Activated CD4-positive, CD25-positive, alpha-beta regulatory T cell (primary cell): ENCODE results near the gene ITGAL.
"Not testable (repeated sequence)": the region's sequence is repeated elsewhere in the genome, so short reads cannot be mapped to it uniquely, and the experiment has no call there.

Source experiments
- DNase-seq, 4 experiments: peaks; one replicate each; lab custom pipeline; 2025; lab: John Stamatoyannopoulos, UW

Gene ITGAL

DNA sequence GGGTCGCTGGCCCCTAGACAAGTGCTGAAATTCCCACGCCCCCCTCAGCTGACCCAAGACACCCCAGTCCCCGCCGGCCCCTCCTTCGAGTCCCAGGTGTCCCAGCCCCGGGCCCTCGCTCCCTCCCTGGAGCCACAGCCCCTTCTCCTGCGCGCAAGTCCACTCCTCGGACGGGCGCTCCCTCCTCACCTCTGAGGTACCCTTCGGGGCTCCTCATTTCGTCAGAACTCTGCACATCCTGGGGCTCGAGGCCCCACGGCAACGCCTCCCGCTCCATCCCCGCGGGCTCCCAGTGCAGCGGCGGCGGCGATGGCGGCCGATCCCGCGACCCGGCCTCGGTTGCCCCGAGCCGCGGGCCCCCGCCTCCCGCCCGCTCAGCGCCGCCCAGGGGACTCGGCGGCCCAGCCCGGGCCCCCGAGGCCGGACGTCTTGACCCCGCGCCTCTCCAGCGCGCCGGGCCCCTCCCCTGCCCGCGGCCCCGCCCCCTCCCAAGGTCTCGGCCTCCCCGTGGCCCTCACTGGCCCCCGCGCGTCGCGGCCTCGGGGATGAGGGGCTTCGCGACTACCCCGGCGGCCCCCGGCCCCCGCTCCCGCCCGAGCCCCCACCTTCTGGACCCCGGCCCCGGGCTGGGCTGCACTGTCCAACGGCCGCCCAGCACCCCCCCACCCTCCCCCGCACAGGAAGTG is 53.7 kb downstream of the ITGAL start, which contains the start of gene ZNF768:
TSS of gene ZNF768 (minus strand) at position 430 of the 686 bp plus-strand sequence. CDS start at position 277, 153 bp downstream.
- DNase-seq: peak in 1 of 4 experiments; percentile 37

DNA sequence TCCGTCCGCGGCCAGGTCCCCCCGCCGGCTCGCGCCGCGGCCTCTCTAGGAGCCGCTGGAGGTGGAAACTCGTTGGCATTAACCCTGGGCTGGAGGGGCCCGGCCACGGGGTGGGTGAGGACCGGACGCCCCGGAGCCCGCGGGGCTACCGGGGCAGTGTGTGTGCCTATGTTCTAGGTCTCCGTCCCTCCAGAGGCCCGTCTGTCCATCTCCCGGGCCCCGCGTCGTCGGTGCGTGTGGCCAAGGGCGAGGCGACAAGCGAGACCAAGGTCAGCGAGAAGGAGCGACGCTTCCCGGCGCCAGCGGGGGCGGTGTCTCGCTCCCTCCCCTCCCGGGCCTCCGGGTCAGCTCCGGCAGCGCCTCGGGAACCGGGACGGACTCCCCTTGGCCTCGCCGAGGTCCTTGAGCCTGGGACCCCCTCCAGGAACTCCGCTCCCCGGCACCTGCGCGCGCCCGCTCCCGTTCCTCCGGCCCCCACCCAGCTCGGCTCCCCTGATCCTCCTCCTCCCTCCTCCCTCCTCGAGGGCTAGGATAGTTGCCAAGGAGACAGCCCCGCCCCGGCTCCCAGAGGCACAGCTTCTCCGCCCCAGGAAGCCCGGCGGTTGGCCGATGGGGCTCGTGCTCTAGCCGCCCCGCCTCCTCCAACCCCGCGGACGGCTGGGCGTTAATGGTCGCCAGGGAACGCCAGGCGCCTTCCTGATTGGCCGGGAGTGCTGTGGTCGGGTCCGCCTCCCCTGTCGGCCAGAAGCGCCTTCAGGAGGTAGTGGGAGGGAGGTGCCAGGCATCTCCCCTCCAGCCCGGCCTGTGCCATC is 54.5 kb downstream of the ITGAL start:
- DNase-seq: peak; percentile 76 to 84 (median 80)

DNA sequence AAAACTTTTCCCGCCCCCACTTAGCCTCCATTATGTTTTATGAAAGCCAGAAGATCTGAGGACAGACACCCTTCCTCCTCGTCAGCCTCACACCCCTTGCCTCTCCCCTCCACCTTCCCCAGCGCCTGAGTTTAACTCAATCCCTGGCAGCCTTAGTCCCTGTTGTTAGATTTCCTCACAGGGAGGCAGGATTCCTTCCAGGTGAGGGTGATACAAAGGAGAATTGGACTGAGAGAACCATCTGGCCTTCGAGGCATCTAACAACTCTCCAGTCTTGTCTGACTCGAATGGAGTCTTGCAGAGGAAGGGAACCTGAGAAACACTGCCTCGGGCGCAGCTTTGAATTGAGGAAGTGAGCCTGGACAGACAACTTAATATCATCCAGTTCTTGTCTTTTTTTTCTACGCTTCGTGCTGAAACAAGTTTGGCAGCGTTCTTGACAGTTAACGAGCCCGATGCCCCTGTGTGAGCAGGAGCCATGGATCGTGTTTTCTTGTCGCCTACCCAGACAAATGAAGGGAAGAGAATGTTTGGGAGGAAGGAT is 55.2 kb downstream of the ITGAL start:
- no peak for DNase-seq

DNA sequence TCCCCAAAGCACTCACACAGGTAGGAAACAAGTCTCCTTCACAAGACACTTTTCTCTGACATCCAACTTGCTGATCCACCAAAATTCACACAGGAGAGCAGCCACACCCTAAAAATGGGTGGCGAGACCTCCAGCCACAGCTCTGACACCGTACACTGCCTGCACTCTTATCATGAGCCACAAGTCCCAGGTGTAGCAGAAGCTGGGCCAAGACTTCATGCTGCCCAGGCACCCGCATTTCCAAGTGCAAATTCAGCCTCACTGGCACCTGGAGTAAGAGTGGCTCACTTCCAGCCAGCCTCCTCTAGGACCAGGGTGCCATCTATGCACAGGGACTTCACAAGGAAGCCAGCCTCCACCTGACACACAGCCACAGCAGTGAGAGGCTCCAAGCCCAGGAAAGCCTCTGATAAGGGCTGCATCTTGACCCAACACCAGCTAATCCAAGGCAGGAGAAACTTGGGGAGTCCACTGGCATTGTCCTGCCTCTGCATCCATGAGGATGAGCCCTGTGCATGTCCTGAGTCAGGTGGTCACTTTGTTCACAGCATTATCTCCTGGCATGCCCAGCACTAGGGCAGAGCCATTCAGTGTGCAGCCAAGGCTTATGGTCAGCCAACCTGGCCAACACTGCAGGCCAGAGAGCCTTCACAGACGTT is 56.4 kb downstream of the ITGAL start:
- DNase-seq: no peak

DNA sequence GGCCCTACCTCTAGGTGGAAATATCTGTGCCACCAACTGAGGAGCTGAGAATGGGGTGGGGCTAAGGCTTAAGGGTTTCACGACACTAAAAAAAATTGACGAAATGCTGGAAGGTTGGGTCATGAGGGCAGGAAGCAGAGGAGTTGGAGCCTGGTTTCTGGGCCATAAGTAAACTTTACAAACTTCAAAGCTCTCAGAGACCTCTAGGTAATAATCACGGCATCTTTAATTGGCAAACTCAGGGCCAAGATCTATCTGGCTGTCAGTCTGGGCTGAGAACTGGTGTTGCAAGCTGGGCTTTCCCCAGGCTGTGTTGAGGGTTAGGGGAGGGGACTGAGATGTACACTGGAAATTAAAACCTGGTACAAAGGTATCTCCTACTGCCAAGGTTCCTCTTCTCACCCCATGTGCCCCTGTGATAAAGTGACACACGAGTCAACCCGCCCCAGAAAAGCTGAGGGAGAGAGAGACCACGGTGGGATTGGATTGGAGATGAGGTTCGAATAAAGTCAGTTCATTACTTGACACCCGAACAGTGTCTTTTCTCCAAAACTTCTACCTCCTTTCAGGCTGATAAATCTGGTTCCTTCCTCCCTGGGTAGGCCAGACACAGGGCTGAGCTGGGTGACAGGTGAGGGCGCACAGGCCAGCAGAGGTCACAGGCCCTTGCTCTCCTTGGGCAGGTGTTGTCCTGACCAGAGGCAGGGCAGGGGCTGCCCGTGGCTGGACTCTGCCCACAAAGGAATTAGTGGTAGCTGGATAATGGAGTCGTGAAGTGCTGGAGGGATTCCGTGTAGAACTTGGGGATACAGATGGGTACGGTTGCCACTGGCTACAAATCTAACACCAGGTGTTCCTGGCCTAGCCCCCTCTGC is 57.9 kb downstream of the ITGAL start:
- no peak for DNase-seq

DNA sequence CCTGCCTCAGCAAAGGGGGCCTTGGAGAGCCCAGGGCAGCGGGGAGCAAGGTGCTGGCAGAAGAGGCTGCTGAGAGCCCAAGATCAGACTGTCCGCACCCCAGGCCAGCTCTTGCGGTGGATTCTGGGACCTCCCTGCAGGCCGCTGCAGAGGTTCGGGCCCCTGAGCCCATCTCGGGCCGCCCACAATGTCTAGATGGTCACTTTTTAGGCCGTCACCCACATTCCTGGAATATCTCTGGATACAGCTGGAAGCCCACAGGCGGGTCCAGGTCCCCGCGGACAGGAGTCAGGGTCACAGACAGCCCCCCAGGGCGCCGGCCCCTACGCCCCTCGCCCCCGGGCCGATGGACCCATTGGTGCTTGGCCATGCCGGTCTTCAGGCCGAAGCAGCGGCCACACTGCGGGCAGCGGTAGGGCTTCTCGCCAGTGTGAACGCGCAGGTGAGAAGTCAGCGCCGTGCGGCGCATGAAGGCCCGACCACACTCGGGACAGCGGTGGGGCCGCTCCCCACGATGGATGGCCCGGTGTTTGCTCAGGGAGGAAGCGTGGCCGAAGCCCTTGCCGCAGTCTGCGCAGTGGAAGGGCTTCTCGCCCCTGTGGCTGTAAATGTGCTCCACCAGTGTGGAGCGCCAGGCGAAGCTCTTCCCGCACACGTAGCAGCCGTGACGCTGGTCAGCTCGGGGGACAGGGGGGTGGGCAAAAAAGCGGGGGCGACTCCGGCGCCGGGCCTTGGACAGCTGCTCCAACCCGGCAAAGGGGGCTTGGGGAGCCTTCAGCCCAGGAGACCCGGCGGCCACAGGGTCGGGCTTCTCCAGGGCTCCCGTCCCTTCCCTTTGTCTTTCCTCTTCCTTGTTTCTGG is 60.0 kb downstream of the ITGAL start:
- no peak for DNase-seq

DNA sequence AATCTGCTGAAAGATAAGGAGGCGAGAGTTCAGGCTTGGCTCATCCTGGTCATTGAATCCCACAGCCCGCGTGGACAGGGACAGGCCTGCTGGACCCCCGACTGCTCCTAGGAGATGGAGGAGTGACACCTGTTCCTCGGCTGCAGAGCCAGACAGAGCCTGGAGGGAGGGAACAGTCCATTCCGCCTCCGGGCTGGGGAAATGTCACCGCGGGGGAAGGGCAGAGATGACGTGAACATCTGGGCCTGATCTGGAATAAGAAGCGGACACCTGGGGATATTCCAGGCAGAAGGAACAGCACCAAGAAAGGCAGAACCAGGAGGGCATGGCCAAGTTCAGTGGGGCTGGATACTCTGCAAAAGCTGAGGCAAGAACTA is 60.6 kb downstream of the ITGAL start:
- no peak for DNase-seq

DNA sequence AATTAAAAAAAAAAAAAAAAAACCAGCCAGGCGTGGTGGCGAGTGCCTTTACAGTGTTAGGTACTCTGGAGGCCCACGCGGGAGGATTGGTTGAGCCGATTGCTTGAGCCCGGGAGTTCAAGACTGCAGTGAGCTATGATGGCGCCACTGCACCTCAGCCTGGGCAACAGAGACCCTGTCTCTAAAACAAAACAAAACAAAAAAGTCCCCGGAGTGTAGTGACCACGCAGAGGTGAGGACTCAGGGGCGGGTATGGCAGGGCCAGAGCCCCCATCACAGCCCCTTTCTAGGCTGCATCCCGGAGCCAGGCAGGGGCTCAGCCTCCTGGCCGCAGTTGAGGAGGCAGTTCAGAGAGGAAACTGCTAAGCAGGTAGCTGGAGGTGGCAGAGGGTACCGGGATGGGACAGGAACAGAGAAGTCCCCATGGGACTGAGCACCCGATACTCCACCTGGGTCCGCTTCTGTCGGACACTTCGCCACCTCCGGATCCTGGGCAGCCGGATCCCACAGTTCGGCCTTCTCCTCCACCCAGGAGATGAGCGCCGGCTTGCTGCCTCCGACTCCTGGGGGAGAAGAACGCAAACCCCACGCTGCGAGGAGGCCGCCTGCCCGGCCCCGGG is 61.3 kb downstream of the ITGAL start:
- no peak for DNase-seq

DNA sequence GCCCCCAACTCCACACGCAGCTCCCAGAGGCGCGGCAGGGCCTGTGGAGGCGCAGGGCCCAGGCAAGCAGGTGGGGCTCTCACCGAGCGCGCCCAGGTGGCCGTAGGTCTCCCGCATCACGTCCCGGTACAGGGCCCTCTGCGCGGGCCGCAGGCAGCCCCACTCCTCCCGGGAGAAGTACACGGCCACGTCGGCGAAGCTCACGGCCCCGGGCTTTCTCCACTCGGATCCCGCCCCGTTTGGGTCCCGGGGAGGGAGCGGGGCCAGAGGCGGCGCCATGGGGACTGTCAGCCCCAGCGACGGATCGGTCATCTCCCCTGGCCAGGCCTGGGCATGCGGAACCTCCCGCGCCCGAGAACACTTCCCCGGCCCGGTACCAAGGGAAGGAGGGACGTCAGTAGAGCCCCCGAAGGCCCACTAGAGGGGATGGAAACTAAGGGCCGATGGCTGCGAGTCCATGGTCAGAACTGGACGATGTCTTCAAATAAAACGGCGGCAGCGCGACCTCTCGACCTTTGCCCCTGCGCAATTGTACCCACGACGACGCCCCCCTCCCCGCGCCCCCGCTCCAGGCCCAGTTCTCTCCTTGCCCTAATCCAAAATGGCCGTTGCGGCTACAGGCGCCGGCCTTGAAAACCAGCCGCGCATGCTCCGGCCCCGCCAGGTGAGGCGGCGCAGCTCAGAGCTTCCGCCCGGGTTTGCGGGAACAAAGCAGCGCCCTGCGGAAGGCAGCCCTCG is 62.0 kb downstream of the ITGAL start, which contains the start of gene ZNF747:
TSS of gene ZNF747 (minus strand) at position 491 of the 738 bp plus-strand sequence. CDS start at position 312, 179 bp downstream.
- peak; percentile 79 to 84 (median 81) for DNase-seq

DNA sequence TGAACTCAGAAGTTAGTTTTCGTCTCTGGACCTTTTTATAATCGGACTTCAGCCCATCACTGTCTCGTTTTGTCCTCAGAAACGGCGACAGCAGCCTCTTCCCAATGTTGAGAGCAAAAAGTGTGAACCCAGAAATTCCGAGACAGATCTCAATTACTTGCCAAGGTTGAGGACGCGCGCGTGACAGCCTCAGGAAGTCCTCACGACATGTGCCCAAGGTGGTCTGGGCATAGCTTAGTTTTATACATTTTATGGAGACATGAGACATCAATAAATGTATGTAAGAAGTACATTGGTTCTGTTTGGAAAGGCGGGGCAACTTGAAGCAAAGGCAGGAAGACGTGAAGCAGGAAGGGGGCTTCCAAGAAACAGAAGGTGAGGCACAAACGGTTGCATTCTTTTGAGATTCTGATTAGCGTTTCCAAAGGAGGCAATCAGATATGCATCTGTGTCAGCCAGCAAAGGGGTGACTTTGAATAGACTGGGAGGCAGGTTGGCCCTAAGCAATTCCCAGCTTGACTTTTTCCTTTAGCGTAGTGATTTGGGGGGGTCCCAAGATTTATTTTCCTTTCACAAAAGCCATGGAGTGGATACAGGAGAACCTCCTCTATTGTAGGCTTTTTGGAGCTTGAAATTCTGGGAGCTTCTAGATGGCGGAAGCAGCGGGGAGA is 62.7 kb downstream of the ITGAL start:
- no peak for DNase-seq

DNA sequence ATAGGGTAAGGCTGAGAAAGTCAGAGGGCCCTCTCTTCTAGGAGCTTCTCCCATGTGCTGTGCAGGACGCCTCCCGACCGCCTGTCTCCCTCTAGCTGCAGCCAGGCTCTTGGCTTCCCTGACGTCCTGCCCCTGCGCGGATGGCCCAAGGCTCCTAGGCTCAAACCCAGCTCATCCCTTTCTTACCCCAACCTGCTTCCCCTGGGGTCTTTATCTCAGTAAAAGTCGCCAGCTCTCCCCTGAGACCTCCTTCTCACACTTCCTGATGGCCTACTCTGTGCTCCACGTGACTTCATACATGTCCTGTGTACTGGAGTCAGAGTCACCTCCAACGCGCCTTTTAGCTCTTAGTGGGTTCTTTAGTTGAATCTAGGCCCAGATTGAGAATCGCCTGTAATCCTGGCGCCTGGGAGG is 63.2 kb downstream of the ITGAL start:
- DNase-seq: peak in 3 of 4 experiments; percentile 18 to 51 (median 25)

DNA sequence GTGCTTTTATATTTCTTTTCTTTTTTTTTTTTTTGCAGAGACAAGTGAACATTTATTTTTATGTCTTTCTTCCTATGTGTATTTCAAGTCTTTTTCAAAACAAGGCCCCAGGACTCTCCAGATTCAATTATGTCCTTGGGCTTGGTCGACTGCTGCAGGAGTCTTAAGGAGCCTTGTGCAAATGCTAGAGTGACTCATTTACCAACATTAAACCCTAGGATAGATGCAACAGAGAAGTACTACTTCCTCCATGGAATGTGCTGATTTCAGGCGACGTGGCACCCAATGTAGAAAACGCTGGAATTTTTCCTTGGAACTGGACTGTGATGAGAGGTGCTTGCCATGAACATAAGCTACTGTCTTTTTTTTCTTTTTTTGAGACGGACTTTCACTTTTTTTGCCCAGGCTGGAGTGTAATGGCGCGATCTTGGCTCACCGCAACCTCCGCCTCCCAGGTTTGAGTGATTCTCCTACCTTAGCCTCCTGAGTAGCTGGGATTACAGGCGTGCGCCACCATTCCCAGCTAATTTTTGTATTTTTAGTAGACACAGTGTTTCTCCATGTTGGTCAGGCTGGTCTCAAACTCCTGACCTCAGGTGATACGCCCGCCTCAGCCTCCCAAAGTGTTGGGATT is 64.0 kb downstream of the ITGAL start:
- not testable (repeated sequence) for DNase-seq

DNA sequence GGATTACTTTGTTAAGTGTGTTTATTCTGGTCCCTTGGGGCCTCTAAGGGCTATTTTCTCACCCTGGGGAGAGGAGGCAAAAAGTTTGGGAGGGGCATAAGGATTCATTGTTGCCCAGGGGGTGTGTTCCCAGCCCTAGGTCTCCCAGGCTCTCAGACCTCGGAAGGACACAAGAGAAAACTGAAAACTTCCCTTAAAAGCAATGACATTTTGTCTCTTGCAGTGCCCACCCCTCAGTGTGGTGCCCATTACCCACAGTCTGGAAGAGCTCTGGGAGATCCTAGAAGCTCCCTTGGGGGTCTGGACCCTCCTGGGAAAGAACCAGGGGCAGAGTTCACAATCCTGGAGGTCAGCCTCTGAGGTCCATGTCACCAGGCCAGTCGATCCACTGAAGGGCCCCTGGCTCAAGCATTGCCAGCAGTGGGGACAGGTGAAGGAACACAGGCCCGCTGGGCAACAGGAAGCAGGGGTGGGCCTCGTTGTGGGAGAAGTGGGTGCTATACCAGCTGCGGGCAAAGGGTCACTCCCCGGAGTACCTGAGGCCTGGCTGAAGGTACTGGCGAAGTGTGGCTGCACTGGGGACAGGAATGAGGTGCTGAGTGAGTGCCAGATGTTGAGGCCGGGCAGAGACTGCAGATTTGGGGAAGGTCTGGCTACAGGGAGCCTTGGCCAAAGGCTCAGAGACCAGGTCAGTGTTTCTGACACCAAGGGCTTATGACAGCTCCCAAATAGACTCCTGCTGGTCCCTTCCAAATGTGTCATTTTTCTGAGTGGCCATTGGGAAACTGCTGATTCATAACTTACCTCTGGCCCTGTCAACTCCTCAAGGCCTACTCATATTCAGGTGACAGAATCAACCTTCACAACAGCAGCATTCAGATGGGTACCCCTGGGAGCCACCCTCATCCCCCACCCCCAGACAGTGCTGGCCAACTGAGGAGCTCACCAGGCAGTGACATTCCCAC is 66.7 kb downstream of the ITGAL start:
- no peak for DNase-seq

DNA sequence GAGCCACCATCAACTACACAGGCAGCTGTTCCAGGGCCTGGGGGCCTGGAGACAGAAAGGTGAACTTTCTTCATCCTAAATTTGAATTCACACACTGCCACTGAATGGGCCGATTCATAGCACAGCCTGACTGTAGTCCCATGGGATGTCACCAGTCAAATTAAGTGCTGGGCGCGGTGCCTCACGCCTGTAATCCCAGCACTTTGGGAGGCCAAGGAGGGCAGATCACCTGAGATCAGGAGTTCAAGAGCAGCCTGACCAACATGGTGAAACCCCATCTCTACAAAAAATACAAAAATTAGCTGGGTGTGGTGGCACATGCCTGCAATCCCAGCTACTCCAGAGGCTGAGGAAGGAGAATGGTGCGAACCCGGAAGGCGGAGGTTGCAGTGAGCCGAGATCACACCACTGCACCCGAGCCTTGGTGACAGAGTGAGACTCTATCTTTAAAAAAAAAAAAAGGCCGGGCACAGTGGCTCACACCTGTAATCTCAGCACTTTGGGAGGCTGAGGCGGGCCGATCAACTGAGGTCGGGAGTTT is 67.5 kb downstream of the ITGAL start:
- not testable (repeated sequence) for DNase-seq

DNA sequence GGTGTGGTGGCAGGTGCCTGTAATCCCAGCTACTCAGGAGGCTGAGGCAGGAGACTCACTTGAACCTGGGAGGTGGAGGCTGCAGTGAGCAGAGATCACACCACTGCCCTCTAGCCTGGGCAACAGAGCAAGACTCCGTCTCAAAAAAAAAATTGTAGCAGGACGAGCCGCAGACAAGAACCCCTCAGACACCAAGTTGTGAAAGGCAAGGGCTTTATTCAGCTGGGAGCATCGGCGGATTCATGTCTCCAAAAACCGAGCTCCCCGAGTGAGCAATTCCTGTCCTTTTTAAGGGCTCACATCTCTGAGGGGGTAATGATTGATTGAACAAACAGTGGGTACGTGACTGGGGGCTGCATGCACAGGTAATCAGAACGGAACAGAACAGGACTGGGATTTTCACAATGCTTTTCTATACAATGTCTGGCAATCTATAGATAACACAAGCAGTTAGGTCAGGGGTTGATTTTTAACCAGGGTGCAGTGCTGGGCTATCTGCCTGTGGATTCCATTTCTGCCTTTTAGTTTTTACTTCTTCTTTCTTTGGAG is 68.4 kb downstream of the ITGAL start:
- not testable (repeated sequence) for DNase-seq
